Measurements from ENCODE around the gene FPR2.

- TF ChIP-seq POLR2A (IDR thresholded peaks at IDR 0.05) (no peak), CTCF (IDR thresholded peaks at IDR 0.05) (no peak)
Observed at GRCh38 chr19:51727349-51727880, 33.6 kb upstream of the FPR2 start.

Measured in stomach (tissue), 4 donors.